Endothelial cell of umbilical vein (primary cell): ENCODE results near the gene GPR157. TPM values are rescaled to one million over a fixed set of nuclear protein-coding genes. Genes with fewer than 3 reads are reported as not detected.

ENCODE experiments used
- BruUV-seq: library from RNA; stranded (reverse); fragments of 400-500 nt; replicated peaks from 2 replicates; lab custom pipeline; 2021; lab: Mats Ljungman, UMichigan
- CTCF ChIA-PET: fragments of 300-600, 350-600 bp; sonication (Branson Sonifier 250); formaldehyde crosslinking; loops from one replicate; lab custom pipeline; 2021; ENCODE audit warnings: antibody characterized with exemption, inconsistent platforms; lab: Charles Lee
- POLR2A ChIA-PET: fragments of 300-600, 350-600 bp; sonication (Branson Sonifier 250); formaldehyde crosslinking; loops from one replicate; lab custom pipeline; 2021; ENCODE audit warnings: antibody characterized with exemption, inconsistent platforms; lab: Charles Lee
- DNase-seq: peaks from one replicate; pipeline ENCODE4 v3.0.0-alpha.2; 2011; ENCODE audit warnings: low read depth, low spot score
- FAIRE-seq: peaks from 2 replicates; lab custom pipeline; 2011; peaks lifted over from hg19 to GRCh38; lab: Jason Lieb, UNC
- H2AFZ ChIP-seq: 2 replicates; pipeline ENCODE4 v1.6.0; 2012; ENCODE audit warnings: low read depth, low read length, control low read depth, inconsistent platforms
- H3K27ac ChIP-seq: 2 replicates; pipeline ENCODE4 v1.5.1; 2011; ENCODE audit warnings: low read depth, mild to moderate bottlenecking, control low read depth, low read length, moderate library complexity; ENCODE audit not compliant: insufficient read depth
- H3K27me3 ChIP-seq, 2 experiments: 2 replicates each; pipeline versions ENCODE4 v1.6.0 to v1.6.1; 2011; ENCODE audit warnings: low read length in 2 of 2, mixed read lengths in 1 of 2; ENCODE audit not compliant: control insufficient read depth in 2 of 2, insufficient read depth in 2 of 2
- H3K36me3 ChIP-seq, 2 experiments: 2 replicates in 1 of 2; 3 replicates in 1 of 2; pipeline ENCODE4 v1.5.1; 2011; ENCODE audit warnings: low read length in 2 of 2, mild to moderate bottlenecking in 1 of 2, moderate library complexity in 1 of 2; ENCODE audit not compliant: control insufficient read depth in 2 of 2, insufficient read depth in 2 of 2; ENCODE audit errors: extremely low read depth in 1 of 2
- H3K4me1 ChIP-seq: 3 replicates; pipeline ENCODE4 v1.5.1; 2011; ENCODE audit warnings: mild to moderate bottlenecking, low read length; ENCODE audit not compliant: control insufficient read depth, insufficient read depth; ENCODE audit errors: extremely low read depth
- H3K4me2 ChIP-seq: 2 replicates; pipeline ENCODE4 v1.6.1; 2011; ENCODE audit warnings: low read length, control low read depth, mixed read lengths; ENCODE audit not compliant: insufficient read depth
- H3K4me3 ChIP-seq, 3 experiments: fragments of 200-600 bp in 1 of 3; sonication (generic), shearing (Covaris generic) in 1 of 3; replicated peaks in 1 of 3; 2 replicates each; pipeline ENCODE4 v1.5.1; 2011 to 2016; ENCODE audit warnings: control low read depth in 3 of 3, low read length in 3 of 3, mild to moderate bottlenecking in 2 of 3, inconsistent platforms in 1 of 3, low read depth in 1 of 3, moderate library complexity in 1 of 3; ENCODE audit not compliant: insufficient read depth in 1 of 3
- H3K79me2 ChIP-seq: 2 replicates; pipeline ENCODE4 v1.6.0; 2012; ENCODE audit warnings: low read length, inconsistent platforms; ENCODE audit not compliant: control insufficient read depth, insufficient read depth
- H3K9ac ChIP-seq: replicated peaks from 2 replicates; pipeline ENCODE3; 2011; ENCODE audit warnings: low read length, control low read depth; ENCODE audit not compliant: insufficient read depth; ENCODE audit errors: extremely low read depth
- H3K9me1 ChIP-seq: replicated peaks from 3 replicates; pipeline ENCODE4 v1.6.0; 2011; ENCODE audit warnings: mild to moderate bottlenecking, low read length; ENCODE audit not compliant: control insufficient read depth, insufficient read depth; ENCODE audit errors: extremely low read depth
- H3K9me3 ChIP-seq: replicated peaks from 2 replicates; pipeline ENCODE4 v1.5.1; 2012; ENCODE audit warnings: low read length, inconsistent platforms; ENCODE audit not compliant: control insufficient read depth, insufficient read depth
- H4K20me1 ChIP-seq: replicated peaks from 2 replicates; pipeline ENCODE3; 2011; ENCODE audit warnings: mild to moderate bottlenecking, low read length; ENCODE audit not compliant: control insufficient read depth, insufficient read depth; ENCODE audit errors: extremely low read depth
- FOS ChIP-seq: IDR thresholded peaks from 2 replicates; pipeline ENCODE4 v1.6.1; 2011; ENCODE audit warnings: mild to moderate bottlenecking, low read length, moderate library complexity, borderline replicate concordance; ENCODE audit not compliant: insufficient read depth
- JUN ChIP-seq: IDR thresholded peaks from 2 replicates; pipeline ENCODE4 v1.6.1; 2011; ENCODE audit warnings: borderline replicate concordance, low read depth; ENCODE audit not compliant: insufficient read length, insufficient read depth
- MYC ChIP-seq: IDR thresholded peaks from one replicate; pipeline ENCODE4 v1.6.1; 2011; ENCODE audit warnings: mild to moderate bottlenecking, low read depth, low read length
- POLR2A ChIP-seq: IDR thresholded peaks from 2 replicates; pipeline ENCODE4 v1.6.1; 2012; ENCODE audit warnings: low read depth, mild to moderate bottlenecking, control low read depth, low read length
- POLR2AphosphoS5 ChIP-seq: IDR thresholded peaks from 2 replicates; pipeline ENCODE4 v1.6.1; 2012; ENCODE audit warnings: low read depth, mild to moderate bottlenecking, control low read depth, low read length, moderate library complexity; ENCODE audit not compliant: insufficient read depth
- dilution Hi-C: fragments of 300-500 bp; cut with MboI; formaldehyde crosslinking; loops from one replicate; pipeline ENCODE4 v1.15.0; 2019; ENCODE audit warnings: low sequenced_read_pairs; ENCODE audit not compliant: extremely low pct_ligation_motif_present
- intact Hi-C: fragments of 100-400 bp; cut with micrococcal nuclease; formaldehyde crosslinking; loops from one replicate; pipeline ENCODE4 v1.10.0; 2022
- polyA plus RNA-seq, 4 experiments: library from polyadenylated mRNA; depleted of rRNA in 3 of 4; stranded (reverse) in 3 of 4; unstranded in 1 of 4; fragments of >200 nt; gene quantifications; 2 replicates each; pipeline versions ENCODE4 v1.2.1 to v1.2.3, GENCODE V29; 2011 to 2012; ENCODE audit warnings: missing spikeins in 1 of 4
- total RNA-seq: library from RNA; stranded (reverse); gene quantifications from 2 replicates; pipeline ENCODE4 v1.2.3, GENCODE V29; 2021
- TF ChIP-seq, protein P1 (sequence below), 2 donors: IDR thresholded peaks; 1 replicate in 1 of 2; 2 replicates in 1 of 2; pipeline ENCODE4 v1.5.1; 2011; ENCODE audit warnings: low read length in 2 of 2, mild to moderate bottlenecking in 2 of 2, moderate library complexity in 2 of 2, control low read depth in 1 of 2, inconsistent platforms in 1 of 2, low read depth in 1 of 2; ENCODE audit not compliant: insufficient read depth in 1 of 2; ENCODE audit errors: extremely low read depth in 1 of 2
- TF ChIP-seq, protein P2 (sequence below): IDR thresholded peaks from 2 replicates; pipeline ENCODE4 v1.6.1; 2011; ENCODE audit not compliant: insufficient read depth, insufficient read length

The GPR157 gene
- total and polyA plus RNA-seq, 2 donors (not counting 3 experiments of a cell fraction or from before 2014, with no cell fraction given) = 1.0 to 6.5 TPM

DNA sequence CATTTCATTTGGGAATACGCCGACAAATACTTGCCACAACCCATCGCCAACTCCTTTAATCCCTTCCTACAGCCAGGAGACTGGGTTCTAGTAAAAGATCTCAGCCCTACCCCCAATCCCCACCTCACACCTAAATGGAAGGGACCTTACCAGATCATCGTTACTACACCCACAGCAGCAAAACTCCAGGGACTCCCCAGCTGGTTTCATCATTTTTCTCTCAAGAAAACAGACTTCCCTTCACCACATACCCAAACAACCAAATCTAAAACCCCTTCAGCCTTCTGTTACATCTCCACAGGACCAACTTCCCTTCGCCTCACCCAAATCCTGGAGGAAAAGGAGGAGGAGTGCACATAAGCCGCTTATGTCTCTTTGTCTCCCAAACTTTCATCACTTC, 35.8 kb downstream of the GPR157 start:
- no peak overlapping the region for H3K27ac ChIP-seq
- no peaks in the 10 kb centered on the region for H3K9me1 ChIP-seq
- FAIRE-seq (no peak), DNase-seq (no peak)
- no peaks in the 10 kb centered on the region for H3K9me3 ChIP-seq
- H3K4me3 ChIP-seq = no peak overlapping the region
- H3K4me1 ChIP-seq = no peaks in the 10 kb centered on the region
- no peaks in the 10 kb centered on the region for H4K20me1 ChIP-seq
- BruUV-seq = no TSS peak
- intact Hi-C loops = no loop called here
- CTCF ChIA-PET = interaction anchor here (0.6 to 1.3 kb wide), 4 partner anchors 12 to 142 kb away, joined by 3 to 5 read pairs (median 3); no protein-coding TSS in a partner anchor
- H3K79me2 ChIP-seq = no peaks in the 10 kb centered on the region
- TF ChIP-seq JUN (no peak), FOS (no peak), POLR2A (no peak), MYC (no peak)
- TF ChIP-seq, protein P1, sequence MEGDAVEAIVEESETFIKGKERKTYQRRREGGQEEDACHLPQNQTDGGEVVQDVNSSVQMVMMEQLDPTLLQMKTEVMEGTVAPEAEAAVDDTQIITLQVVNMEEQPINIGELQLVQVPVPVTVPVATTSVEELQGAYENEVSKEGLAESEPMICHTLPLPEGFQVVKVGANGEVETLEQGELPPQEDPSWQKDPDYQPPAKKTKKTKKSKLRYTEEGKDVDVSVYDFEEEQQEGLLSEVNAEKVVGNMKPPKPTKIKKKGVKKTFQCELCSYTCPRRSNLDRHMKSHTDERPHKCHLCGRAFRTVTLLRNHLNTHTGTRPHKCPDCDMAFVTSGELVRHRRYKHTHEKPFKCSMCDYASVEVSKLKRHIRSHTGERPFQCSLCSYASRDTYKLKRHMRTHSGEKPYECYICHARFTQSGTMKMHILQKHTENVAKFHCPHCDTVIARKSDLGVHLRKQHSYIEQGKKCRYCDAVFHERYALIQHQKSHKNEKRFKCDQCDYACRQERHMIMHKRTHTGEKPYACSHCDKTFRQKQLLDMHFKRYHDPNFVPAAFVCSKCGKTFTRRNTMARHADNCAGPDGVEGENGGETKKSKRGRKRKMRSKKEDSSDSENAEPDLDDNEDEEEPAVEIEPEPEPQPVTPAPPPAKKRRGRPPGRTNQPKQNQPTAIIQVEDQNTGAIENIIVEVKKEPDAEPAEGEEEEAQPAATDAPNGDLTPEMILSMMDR (IDR thresholded peaks at IDR 0.05; ENCODE audit: extremely low read depth in 1 of 2, insufficient read depth in 1 of 2, low read depth in 1 of 2, low read length in 2 of 2) = no peak
- POLR2A ChIA-PET = no interaction called here
- H2AFZ ChIP-seq = no peak overlapping the region
- peaks cover 21 to 25% of the 10 kb centered on the region in 2 experiments for H3K27me3 ChIP-seq
- H3K9ac ChIP-seq = no peak overlapping the region
- dilution Hi-C loops = no loop called here
- no peak overlapping the region for H3K4me2 ChIP-seq
- H3K36me3 ChIP-seq = no peaks in the 10 kb centered on the region

DNA sequence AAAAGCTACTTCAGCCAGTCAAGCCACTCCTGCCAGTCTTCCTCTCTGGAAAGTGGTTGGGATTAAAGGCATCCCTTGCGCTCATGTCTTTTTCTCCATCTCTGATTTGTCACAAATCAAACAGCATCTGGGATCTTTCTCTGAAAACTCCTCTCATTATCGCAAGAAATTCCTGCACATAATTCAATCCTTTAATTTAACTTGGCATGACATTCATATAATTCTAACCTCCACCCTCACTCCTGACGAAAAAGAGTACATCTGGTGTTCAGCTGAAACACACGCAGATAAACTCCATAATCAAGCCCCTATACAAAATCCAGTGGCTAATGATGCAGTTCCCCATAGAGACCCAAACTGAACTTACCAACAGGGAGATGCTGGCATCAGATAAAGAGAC, 40.1 kb downstream of the GPR157 start:
- Histone ChIP-seq H3K36me3 (no peaks in the 10 kb centered on the region), H3K9me3 (no peaks in the 10 kb centered on the region), H3K79me2 (no peaks in the 10 kb centered on the region), H3K9me1 (no peaks in the 10 kb centered on the region), H3K4me2 (no peak overlapping the region), H2AFZ (no peak overlapping the region), H3K9ac (no peak overlapping the region), H3K27me3 (peaks cover 20 to 28% of the 10 kb centered on the region in 2 experiments), H3K4me1 (no peaks in the 10 kb centered on the region), H3K27ac (no peak overlapping the region), H4K20me1 (no peaks in the 10 kb centered on the region), H3K4me3 (no peak overlapping the region)
- DNase-seq = no peak
- BruUV-seq = no TSS peak
- intact Hi-C loops (no loop called here), dilution Hi-C loops (no loop called here)
- TF ChIP-seq POLR2A (no peak), POLR2AphosphoS5 (no peak), FOS (no peak)
- TF ChIP-seq, protein P1 (IDR thresholded peaks at IDR 0.05; ENCODE audit: extremely low read depth in 1 of 2, insufficient read depth in 1 of 2, low read depth in 1 of 2, low read length in 2 of 2) = no peak
- TF ChIP-seq, protein P2, sequence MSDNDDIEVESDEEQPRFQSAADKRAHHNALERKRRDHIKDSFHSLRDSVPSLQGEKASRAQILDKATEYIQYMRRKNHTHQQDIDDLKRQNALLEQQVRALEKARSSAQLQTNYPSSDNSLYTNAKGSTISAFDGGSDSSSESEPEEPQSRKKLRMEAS = no peak
- FAIRE-seq = no peak
- CTCF ChIA-PET = interaction anchor here (0.7 kb wide), 1 partner anchor 12 kb away, joined by 3 read pairs; no protein-coding TSS in a partner anchor
- POLR2A ChIA-PET = no interaction called here
